Measurements from ENCODE around the gene INCA1.

GRCh38 chr17:5003214-5003867 is 6.0 kb upstream of the INCA1 start:
- TF ChIP-seq POLR2AphosphoS5 (IDR thresholded peaks at IDR 0.05; ENCODE audit: borderline replicate concordance, low read depth, low read length), result no peak
- TF ChIP-seq FOXP2 (optimal IDR thresholded peaks at IDR 0.05; ENCODE audit: control extremely low read depth, extremely low read length, insufficient read depth), result no peak
- TF ChIP-seq EZH2 (IDR thresholded peaks at IDR 0.05), result no peak

All from SK-N-MC (cell line).